Activated CD4-positive, alpha-beta T cell treated with anti-CD3 and anti-CD28 coated beads, Interleukin-2, amount 10 ng/mL, durations not matched to agents 24 days and 14 days (primary cell): Measurements from ENCODE around the gene AGPAT3. TPM values are rescaled to one million over a fixed set of nuclear protein-coding genes. Genes with fewer than 3 reads are reported as not detected.
A peak's percentile ranks its signal among the peaks of the same experiment; 100 is the strongest.

ENCODE experiments used
- DNase-seq: peaks from one replicate; pipeline ENCODE4 v3.0.0; 2022
- H3K27ac Mint-ChIP-seq: one replicate; pipeline ENCODE4 v1.8.0; 2022; ENCODE audit warnings: mild to moderate bottlenecking, mixed read lengths
- H3K27me3 Mint-ChIP-seq: one replicate; pipeline ENCODE4 v1.8.0; 2022; ENCODE audit warnings: mixed read lengths
- H3K36me3 Mint-ChIP-seq: one replicate; pipeline ENCODE4 v1.8.0; 2022; ENCODE audit warnings: low read depth, mild to moderate bottlenecking, mixed read lengths
- H3K4me1 Mint-ChIP-seq: one replicate; pipeline ENCODE4 v1.8.0; 2021; ENCODE audit warnings: mixed read lengths
- H3K4me3 Mint-ChIP-seq: one replicate; pipeline ENCODE4 v1.8.0; 2022; ENCODE audit warnings: mild to moderate bottlenecking, moderate library complexity, mixed read lengths
- H3K9me3 Mint-ChIP-seq: one replicate; pipeline ENCODE4 v1.8.0; 2021; ENCODE audit warnings: mixed read lengths
- intact Hi-C: fragments of 100-400 bp; cut with micrococcal nuclease; formaldehyde crosslinking; loops from one replicate; pipeline ENCODE4 v1.15.1; 2023
- total RNA-seq: library from RNA; stranded (reverse); gene quantifications from 2 replicates; pipeline ENCODE4 v1.2.3, GENCODE V29; 2022

Gene AGPAT3
- total RNA-seq, 1 donor from 2014 or later, result 127 TPM

- no peak overlapping the region for H3K27ac Mint-ChIP-seq
- DNase-seq, result no peak
- H3K27me3 Mint-ChIP-seq, result no peaks in the 10 kb centered on the region
- peaks cover 2% of the 10 kb centered on the region for H3K4me1 Mint-ChIP-seq
- H3K36me3 Mint-ChIP-seq, result peaks cover 37% of the 10 kb centered on the region
- H3K9me3 Mint-ChIP-seq, result peaks cover 8% of the 10 kb centered on the region
- intact Hi-C loops, result no loop called here
- H3K4me3 Mint-ChIP-seq, result no peak overlapping the region
Observed at GRCh38 chr21:43944078-43944633, 79.1 kb downstream of the AGPAT3 start.

- Mint-ChIP-seq H3K4me1 (peaks cover 5% of the 10 kb centered on the region), H3K4me3 (no peak overlapping the region), H3K36me3 (peaks cover 41% of the 10 kb centered on the region), H3K27ac (no peak overlapping the region), H3K9me3 (peaks cover 8% of the 10 kb centered on the region), H3K27me3 (no peaks in the 10 kb centered on the region)
- no peak for DNase-seq
- intact Hi-C loops, result no loop called here
Observed at GRCh38 chr21:43944757-43945156, 79.7 kb downstream of the AGPAT3 start.

- peak overlapping the region; percentile 77 for H3K27ac Mint-ChIP-seq
- intact Hi-C loops, result no loop called here
Observed at GRCh38 chr21:43948740-43949498, 83.9 kb downstream of the AGPAT3 start.

GRCh38 chr21:43949499-43950208, 84.6 kb downstream of the AGPAT3 start:
- H3K4me3 Mint-ChIP-seq, result no peak overlapping the region
- intact Hi-C loops, result no loop called here
- H3K9me3 Mint-ChIP-seq, result peaks cover 8% of the 10 kb centered on the region
- no peaks in the 10 kb centered on the region for H3K27me3 Mint-ChIP-seq
- H3K36me3 Mint-ChIP-seq, result peaks cover 49% of the 10 kb centered on the region
- H3K27ac Mint-ChIP-seq, result peak overlapping the region; percentile 77
- peaks cover 10% of the 10 kb centered on the region for H3K4me1 Mint-ChIP-seq
- peak; percentile 71 for DNase-seq

More at GRCh38 chr21:43948740-43949498, 83.9 kb downstream of the AGPAT3 start:
- Mint-ChIP-seq H3K4me3 (no peak overlapping the region), H3K27me3 (no peaks in the 10 kb centered on the region), H3K9me3 (peaks cover 8% of the 10 kb centered on the region), H3K36me3 (peaks cover 49% of the 10 kb centered on the region), H3K4me1 (peaks cover 10% of the 10 kb centered on the region)
- no peak for DNase-seq

GRCh38 chr21:43950481-43950880, 85.5 kb downstream of the AGPAT3 start:
- DNase-seq, result no peak
- Mint-ChIP-seq H3K9me3 (peaks cover 8% of the 10 kb centered on the region), H3K27ac (no peak overlapping the region), H3K4me3 (no peak overlapping the region), H3K4me1 (peaks cover 10% of the 10 kb centered on the region), H3K27me3 (no peaks in the 10 kb centered on the region), H3K36me3 (peaks cover 49% of the 10 kb centered on the region)
- intact Hi-C loops, result no loop called here

GRCh38 chr21:43950936-43951335, 85.9 kb downstream of the AGPAT3 start:
- Mint-ChIP-seq H3K27ac (no peak overlapping the region), H3K9me3 (peaks cover 8% of the 10 kb centered on the region), H3K4me1 (peaks cover 10% of the 10 kb centered on the region), H3K36me3 (peaks cover 48% of the 10 kb centered on the region), H3K4me3 (no peak overlapping the region), H3K27me3 (no peaks in the 10 kb centered on the region)
- no peak for DNase-seq
- intact Hi-C loops, result no loop called here

- no peak for DNase-seq
- peaks cover 8% of the 10 kb centered on the region for H3K9me3 Mint-ChIP-seq
- no peak overlapping the region for H3K4me3 Mint-ChIP-seq
- H3K4me1 Mint-ChIP-seq, result peaks cover 10% of the 10 kb centered on the region
- H3K36me3 Mint-ChIP-seq, result peaks cover 47% of the 10 kb centered on the region
- H3K27ac Mint-ChIP-seq, result no peak overlapping the region
- H3K27me3 Mint-ChIP-seq, result no peaks in the 10 kb centered on the region
- intact Hi-C loops, result no loop called here
Observed at GRCh38 chr21:43951911-43952703, 87.1 kb downstream of the AGPAT3 start.

- Mint-ChIP-seq H3K27ac (no peak overlapping the region), H3K9me3 (peaks cover 4% of the 10 kb centered on the region), H3K27me3 (no peaks in the 10 kb centered on the region), H3K4me3 (no peak overlapping the region), H3K4me1 (peaks cover 10% of the 10 kb centered on the region), H3K36me3 (peaks cover 39% of the 10 kb centered on the region)
- intact Hi-C loops, result no loop called here
- DNase-seq, result no peak
Observed at GRCh38 chr21:43953021-43953420, 88.0 kb downstream of the AGPAT3 start.

GRCh38 chr21:43954042-43954441, 89.0 kb downstream of the AGPAT3 start:
- no peak for DNase-seq
- H3K27me3 Mint-ChIP-seq, result no peaks in the 10 kb centered on the region
- no peaks in the 10 kb centered on the region for H3K9me3 Mint-ChIP-seq
- intact Hi-C loops, result no loop called here
- H3K4me1 Mint-ChIP-seq, result peaks cover 10% of the 10 kb centered on the region
- peaks cover 30% of the 10 kb centered on the region for H3K36me3 Mint-ChIP-seq
- no peak overlapping the region for H3K4me3 Mint-ChIP-seq
- H3K27ac Mint-ChIP-seq, result no peak overlapping the region

GRCh38 chr21:43954896-43955295, 89.9 kb downstream of the AGPAT3 start:
- no peak for DNase-seq
- Mint-ChIP-seq H3K27ac (no peak overlapping the region), H3K36me3 (peaks cover 22% of the 10 kb centered on the region), H3K27me3 (no peaks in the 10 kb centered on the region), H3K4me1 (peaks cover 3% of the 10 kb centered on the region), H3K4me3 (no peak overlapping the region), H3K9me3 (no peaks in the 10 kb centered on the region)
- intact Hi-C loops, result no loop called here

- DNase-seq, result no peak
- intact Hi-C loops, result no loop called here
- H3K27me3 Mint-ChIP-seq, result no peaks in the 10 kb centered on the region
Observed at GRCh38 chr21:43956019-43956669, 91.1 kb downstream of the AGPAT3 start.

GRCh38 chr21:43956670-43957035, 91.6 kb downstream of the AGPAT3 start:
- Mint-ChIP-seq H3K27me3 (no peaks in the 10 kb centered on the region), H3K4me3 (no peak overlapping the region), H3K27ac (peak overlapping the region; percentile 57), H3K9me3 (no peaks in the 10 kb centered on the region), H3K36me3 (peaks cover 30% of the 10 kb centered on the region), H3K4me1 (peaks cover 8% of the 10 kb centered on the region)
- intact Hi-C loops, result no loop called here
- DNase-seq, result no peak

More at GRCh38 chr21:43956019-43956669, 91.1 kb downstream of the AGPAT3 start:
- Mint-ChIP-seq H3K4me3 (no peak overlapping the region), H3K9me3 (no peaks in the 10 kb centered on the region), H3K27ac (no peak overlapping the region), H3K4me1 (peaks cover 7% of the 10 kb centered on the region), H3K36me3 (peaks cover 26% of the 10 kb centered on the region)

- H3K9me3 Mint-ChIP-seq, result no peaks in the 10 kb centered on the region
- H3K36me3 Mint-ChIP-seq, result peaks cover 29% of the 10 kb centered on the region
- H3K4me3 Mint-ChIP-seq, result no peak overlapping the region
- intact Hi-C loops, result no loop called here
- peaks cover 7% of the 10 kb centered on the region for H3K4me1 Mint-ChIP-seq
- H3K27ac Mint-ChIP-seq, result peak overlapping the region; percentile 57
- no peak for DNase-seq
- H3K27me3 Mint-ChIP-seq, result no peaks in the 10 kb centered on the region
Observed at GRCh38 chr21:43957128-43957571, 92.1 kb downstream of the AGPAT3 start.
